HS-5 (cell line): ENCODE measurements around the gene IFRD2.

Source experiments
- DNase-seq: peaks from one replicate; pipeline ENCODE4 v3.0.0-alpha.2; 2012; ENCODE audit warnings: low read depth

IFRD2 gene, protein sequence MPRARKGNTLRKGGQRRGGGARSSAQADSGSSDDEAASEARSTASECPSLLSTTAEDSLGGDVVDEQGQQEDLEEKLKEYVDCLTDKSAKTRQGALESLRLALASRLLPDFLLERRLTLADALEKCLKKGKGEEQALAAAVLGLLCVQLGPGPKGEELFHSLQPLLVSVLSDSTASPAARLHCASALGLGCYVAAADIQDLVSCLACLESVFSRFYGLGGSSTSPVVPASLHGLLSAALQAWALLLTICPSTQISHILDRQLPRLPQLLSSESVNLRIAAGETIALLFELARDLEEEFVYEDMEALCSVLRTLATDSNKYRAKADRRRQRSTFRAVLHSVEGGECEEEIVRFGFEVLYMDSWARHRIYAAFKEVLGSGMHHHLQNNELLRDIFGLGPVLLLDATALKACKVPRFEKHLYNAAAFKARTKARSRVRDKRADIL

DNA sequence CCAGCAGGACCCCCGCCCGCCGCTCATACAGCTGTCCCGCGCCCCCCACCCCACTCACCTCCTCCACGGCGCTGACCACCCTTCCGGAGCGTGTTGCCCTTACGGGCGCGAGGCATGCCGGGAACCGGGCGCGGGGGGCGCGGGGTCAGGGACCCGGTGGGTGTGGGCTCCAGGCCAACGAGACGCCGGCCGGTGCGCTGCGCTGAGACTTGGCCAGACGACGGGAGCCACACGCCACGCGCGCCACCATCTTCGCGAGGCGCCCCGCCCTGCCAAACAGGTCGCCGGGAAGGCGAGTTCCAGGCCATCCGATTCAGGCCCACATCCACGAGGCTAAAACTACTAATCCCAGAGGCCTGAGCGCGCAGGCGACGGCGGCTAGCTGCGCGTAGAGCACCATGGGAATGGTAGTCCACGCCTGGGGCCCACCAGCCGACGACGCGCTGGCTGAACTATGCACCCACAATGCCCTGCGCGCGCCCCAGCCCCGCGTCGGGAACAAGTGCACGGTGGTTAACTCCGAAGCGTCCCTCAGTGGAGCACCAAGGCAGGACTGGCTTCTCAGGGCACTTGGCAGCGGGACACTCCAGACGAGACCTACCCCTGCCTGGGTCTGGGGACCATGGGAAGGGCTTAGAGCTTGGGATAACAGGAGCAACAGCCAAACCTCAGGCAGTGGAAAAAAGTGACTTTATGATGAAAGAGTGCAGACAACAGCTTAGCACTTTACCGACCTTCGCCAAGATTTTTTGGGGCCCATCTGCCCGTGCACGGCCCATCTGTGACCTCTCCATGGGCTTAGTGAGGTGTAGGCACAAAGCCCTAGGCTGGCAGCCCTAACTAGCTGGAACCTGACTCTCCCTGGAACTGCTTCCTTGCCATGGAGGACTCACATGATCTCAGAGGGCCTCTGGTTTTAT is at the start of gene IFRD2:
Gene IFRD2, minus strand, starts transcription at position 271 of the 920 bp plus-strand sequence. Its CDS starts 155 bp downstream, at position 116.
- peak; percentile 84 for DNase-seq

DNA sequence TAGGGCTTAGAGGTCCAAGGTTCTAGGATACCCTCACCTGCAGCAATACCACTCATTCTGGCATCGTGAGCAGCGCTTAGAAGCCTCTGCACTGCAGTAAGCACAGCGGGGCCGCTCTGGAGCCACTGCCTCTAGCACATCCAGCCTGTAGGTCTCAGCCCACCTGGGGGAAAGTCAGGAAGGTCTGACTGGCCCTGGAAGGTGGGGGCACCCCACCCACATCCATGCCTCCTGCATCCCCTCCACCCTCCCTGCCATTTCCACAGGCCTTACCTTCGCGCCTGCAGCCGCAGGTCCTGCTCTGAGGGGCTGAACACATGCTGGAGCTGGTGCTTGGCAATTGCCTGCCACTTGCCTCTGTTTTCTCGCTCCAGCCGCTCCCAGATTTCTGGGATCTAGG is 49.3 kb upstream of the IFRD2 start:
- DNase-seq, result no peak

DNA sequence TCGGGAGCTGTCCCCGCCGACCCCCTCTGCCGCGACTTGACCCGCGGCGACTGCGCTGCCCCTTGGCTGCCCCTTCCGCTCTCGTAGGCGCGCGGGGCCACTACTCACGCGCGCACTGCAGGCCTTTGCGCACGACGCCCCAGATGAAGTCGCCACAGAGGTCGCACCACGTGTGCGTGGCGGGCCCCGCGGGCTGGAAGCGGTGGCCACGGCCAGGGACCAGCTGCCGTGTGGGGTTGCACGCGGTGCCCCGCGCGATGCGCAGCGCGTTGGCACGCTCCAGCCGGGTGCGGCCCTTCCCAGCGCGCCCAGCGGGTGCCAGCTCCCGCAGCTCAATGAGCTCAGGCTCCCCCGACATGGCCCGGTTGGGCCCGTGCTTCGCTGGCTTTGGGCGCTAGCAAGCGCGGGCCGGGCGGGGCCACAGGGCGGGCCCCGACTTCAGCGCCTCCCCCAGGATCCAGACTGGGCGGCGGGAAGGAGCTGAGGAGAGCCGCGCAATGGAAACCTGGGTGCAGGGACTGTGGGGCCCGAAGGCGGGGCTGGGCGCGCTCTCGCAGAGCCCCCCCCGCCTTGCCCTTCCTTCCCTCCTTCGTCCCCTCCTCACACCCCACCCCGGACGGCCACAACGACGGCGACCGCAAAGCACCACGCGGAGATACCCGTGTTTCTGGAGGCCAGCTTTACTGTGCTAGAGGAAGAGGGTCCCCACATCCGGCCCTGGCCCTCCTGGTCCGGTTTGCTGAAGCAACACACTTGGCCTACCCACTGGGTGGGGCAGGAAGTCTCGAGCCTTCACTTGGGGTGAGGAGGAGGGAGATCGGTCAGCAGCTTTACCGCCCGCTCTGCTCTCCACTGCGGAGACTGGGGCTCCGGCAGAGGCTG is 48.5 kb upstream of the IFRD2 start, which contains the start of gene RASSF1:
Gene RASSF1, minus strand, starts transcription at position 389 of the 882 bp plus-strand sequence. Its CDS starts 31 bp downstream, at position 358.
- DNase-seq, result no peak

DNA sequence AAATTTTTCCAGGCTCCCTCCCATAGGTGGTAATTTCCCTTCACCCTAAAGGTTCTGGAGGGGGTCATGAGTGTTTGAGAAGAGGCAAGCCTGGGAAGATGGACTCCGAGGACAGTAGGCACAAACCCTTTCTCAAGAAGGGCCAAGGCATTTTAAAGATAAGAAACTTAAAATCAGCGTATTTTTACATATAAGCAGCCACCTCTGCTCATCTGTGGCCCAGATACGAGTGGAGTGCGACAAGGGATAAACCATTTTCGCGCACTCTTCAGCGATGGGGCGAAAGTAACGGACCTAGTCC is 47.9 kb upstream of the IFRD2 start:
- no peak for DNase-seq

DNA sequence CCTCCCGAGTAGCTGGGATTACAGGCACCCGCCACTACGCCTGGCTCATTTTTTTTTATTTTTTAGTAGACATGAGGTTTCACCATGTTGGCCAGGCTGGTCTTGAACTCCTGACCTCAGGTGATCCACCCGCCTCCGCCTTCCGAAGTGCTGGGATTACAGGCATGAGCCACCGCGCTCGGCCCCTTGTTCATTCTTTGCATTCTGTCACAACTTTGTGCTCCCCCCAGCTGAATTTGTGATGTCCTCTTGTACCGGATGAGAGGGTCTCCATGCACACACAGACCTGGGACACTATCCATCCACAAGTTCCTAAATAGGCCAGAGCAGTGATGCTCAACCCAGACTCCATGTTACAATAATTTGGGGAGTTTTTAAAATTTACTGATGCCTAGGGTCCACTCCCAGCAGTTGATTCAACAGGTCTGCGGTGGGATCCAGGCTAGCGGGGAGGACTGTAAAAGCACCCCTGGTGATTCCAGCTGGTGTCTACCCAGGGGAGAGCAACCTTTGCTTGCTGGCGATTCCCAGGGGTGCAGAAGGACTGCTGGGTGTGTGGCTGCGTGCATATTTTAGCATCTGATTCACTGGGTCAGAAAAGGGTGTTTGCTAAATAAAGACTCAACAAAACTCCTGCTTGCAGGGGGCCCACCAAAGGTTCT is 47.4 kb upstream of the IFRD2 start:
- no peak for DNase-seq

DNA sequence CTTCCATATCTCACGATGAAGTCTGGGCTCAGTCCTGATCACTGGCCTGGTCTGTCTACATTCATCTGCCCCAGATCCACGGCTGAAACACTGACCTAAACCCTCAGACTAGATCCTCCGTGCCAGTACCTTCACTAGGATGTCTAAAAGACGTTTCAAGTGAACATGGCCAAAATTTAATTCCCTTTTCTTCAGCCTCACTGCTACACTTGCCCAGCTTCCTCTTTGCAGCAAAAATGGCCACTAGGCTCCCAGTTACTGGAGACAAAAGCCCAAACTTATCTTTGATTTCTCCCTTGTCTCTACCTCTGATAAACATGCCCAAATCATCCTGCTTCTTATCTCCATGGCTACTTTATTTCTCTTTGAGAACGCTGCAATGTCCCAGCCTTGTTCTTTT is 46.7 kb upstream of the IFRD2 start:
- DNase-seq, result no peak

DNA sequence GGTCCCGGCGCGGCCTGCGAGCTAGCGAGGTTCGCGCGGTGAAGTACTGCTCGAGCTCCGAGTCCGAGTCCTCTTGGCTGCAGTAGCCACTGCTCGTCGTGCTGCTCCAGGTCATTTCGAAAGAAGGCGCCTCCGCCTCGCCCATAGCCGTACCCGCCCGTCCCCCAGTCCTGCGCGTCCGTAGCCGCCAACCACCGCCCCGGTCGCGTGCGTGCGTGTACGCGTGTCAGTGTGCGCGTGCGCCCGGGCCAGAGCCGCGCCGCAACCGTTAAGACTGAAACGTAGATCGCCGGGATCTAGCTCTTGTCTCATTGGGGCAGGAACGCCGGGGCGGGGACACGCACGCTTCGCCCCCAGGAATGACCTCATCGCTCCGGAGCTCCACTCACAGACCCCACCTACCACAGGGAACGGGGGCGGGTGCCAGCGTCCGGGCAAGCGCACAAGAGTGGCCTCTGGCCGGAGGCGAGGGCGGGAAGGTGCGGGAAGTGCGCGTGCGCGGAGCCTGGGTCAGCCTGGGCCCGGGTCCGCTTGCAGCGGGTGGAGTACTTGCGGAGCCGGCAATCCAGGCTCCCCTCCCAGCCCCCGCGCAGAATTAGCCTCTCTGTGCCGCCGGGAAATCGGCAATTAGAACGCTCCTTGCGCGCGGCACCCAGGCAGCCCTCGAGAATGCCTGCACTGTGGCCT is 45.1 kb upstream of the IFRD2 start:
- DNase-seq, result peak; percentile 92

DNA sequence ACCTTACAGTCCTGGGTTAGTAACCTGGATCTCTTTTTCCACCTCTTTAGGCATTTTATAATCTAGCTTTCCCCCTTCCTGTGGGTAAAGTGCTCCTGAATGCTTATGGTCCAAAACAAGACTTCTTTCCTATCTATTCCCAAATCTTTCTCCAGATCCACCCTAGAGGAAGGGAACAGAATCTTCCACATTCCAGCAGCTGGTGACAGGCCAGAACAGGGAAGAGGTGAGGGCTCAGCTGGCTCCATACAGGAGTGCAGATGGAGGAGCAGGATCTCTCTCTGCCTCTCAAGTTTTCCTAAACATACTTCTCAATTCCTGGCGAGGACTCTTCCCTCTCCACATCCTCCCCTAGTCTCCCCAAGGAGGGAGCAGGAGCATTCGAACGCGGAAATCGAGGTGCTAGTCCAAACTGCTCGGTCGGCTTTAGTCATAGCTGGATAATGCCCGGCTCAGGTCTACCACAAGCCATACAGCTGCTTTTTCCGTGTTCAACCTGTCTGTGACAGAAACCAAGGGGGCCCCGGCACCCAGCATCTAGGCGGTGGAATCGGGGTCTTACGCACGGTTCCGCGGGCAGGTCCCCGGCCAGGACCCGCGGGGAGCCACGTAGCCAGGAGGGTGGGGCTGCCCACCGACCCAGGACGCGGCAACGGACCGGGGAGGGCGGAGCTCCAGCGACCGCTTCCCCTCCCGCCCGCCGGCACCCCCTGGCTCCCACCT is 44.4 kb upstream of the IFRD2 start:
- no peak for DNase-seq

DNA sequence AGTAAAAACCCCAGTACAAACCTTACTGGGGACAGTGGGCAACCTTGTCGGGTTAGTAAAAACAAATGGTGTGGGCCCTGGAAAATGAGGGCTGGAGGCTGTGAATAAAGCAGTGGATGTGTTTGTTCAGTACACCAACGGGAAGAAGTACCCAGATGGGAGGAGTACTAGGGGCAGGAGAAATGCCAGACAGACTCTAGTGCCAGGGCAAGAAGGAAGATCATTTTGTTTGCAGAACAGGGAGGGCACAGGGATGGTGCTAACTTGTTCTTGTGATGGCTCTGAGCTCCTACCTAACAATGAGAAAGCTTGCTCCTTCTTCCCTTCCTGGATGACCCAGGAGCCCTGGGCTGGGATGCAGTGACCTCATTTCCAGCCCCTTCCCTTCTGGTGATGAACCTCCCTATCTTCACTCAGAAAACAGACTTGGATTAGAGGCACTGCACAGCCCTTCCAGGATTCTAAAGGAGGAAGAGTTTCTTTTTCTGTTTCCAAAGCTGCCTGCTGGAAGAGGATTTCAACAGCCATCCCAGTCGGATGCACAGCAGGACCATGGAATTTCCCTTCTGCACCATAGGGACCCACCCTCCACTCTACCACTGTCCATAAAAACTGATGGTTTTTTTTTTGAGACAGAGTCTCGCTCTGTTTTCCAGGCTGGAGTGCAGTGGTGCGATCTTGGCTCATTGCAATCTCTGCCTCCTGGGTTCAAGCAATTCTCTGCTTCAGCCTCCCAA is 42.3 kb upstream of the IFRD2 start:
- no peak for DNase-seq

DNA sequence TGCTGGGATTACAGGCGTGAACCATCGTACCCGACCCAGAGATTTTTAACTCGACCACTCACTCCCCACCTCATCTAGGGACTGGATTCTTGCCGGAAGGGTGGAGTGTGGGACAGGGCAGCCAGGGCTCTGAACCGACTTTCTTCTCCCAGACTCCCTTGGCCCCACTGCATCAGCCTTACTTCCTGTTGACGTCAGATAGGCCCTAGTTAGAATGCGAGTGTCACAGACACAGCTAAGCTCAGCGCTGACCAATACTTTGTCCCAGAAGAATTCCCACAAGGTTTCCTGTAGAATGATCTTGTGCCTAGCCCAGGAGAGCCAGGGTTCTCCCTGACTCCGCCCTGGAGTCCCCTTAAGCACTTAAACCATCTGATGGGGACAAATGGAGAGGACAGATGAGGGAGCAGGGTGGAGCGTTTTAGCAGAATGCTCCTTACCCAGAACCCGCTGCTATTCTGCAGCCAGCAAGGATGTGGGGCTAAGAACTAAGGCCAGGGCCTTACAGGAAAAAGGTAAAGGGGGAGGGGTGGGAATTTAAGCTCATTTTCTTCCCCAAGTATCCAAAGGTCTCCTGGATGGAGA is 41.6 kb upstream of the IFRD2 start:
- no peak for DNase-seq

DNA sequence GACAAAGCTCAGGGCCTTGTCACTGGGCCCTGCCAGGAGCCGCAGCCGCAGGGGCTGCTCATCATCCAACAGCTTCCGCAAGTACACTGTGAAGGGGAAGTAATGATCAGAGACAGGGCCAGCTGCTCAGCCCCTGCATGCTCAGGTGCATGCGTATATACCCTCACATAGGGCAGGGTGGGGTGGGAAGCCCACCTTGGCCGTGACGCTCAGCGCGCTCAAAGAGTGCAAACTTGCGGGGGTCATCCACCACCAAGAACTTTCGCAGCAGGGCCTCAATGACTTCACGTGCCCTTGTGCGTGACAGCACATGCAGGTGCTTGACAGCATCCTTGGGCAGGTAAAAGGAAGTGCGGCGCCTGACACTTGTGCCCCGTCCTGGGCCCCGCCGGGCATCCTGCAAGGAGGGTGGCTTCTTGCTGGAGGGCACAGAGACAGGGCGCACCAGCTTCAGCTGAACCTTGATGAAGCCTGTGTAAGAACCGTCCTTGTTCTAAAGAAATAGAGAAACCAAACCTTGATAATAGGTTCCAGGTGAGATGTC is 39.2 kb upstream of the IFRD2 start:
- no peak for DNase-seq

DNA sequence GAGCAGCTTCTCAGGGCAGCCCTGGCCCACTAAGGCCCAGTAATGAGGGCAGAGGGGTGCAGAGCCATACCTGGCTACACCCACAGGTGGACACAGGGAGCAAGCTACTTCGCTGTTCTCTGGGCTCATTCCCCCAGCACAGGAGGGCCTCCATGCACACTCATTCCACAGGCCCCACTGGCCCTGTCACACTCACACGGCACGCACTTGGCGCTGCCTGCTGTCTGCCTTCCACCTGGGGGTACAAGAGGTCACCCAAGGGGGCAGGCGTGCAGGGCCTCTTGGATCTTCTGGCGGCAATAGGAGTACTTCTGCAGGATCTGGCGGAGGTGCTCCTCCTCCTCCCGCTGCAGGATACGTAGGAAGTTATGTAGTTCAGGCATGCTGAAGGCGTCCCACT is 38.1 kb upstream of the IFRD2 start:
- no peak for DNase-seq

DNA sequence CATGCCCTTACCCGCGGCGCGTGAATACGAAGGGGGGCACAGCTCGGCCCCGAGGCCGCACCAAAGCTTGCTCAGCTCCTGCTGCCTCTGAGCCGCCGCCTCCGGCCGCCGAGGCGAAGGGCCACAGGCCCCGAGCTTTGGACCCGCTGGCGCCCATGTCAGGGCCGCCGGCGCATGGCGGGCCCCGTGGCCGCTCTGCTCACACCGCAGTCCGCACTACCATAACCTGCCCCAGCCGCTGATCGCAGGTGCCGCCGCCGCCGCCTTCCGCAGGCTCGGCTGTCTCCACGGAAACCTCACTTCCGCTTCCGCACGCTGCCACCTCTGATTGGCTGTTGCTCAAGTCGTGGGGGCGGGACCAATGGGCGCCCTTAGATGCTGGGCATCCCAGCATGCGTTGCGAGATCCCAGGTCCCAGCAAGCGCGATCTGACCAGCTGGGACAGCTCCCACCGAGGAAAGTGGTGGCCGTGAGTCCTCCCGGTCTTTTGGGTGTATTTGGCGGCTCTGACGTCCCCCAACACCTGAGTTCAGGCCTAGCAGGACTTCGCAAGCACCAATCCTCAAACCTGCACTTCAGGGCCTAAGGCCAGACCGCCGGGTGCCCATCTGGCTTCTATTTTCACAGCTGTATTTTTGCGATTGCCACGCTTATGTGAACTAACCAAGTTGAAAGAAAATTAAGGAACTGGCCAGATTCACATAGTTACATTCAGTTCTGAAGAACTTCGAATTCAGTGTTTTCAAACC is 35.9 kb upstream of the IFRD2 start, which contains the start of gene TUSC2:
Gene TUSC2, minus strand, starts transcription at position 281 of the 749 bp plus-strand sequence. Its CDS starts 124 bp downstream, at position 157.
- DNase-seq, result peak; percentile 77

DNA sequence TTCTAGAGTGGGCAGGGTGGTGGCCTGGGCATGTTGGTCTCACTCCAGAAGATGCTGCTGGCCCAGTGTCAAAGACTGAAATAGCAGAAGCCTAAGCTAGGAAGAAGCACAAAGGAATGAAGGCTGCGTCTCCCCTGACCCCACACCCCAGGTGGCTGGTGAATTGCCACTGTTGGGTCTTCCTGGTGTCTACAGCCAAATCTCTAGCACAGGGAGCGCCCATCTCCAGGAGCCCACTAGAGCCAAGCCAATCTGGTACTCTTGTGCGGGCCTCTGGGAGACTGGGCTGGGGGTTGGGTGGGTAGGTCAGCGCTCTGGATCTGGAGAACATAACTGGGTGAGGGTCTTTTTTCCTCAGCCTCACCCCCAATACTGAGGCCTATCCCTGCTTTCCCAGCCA is 34.9 kb upstream of the IFRD2 start:
- no peak for DNase-seq

DNA sequence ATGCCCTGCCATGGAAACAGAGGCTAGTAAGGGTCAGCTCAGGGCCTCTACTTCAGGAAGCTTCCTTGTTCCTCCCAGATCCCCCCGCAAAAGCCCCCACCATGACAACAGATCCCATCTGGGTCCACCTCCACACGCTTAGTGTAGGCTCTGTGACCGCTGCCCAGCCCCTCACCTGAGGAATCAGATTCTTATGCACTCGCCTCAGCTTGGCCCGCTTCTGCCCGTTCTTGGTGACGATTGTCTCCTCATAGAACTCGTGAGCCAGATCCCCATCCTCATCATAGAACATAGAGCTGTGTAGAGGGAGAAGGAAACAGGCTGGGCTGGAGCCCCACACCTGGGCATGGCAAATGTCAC is 33.9 kb upstream of the IFRD2 start:
- DNase-seq, result no peak

DNA sequence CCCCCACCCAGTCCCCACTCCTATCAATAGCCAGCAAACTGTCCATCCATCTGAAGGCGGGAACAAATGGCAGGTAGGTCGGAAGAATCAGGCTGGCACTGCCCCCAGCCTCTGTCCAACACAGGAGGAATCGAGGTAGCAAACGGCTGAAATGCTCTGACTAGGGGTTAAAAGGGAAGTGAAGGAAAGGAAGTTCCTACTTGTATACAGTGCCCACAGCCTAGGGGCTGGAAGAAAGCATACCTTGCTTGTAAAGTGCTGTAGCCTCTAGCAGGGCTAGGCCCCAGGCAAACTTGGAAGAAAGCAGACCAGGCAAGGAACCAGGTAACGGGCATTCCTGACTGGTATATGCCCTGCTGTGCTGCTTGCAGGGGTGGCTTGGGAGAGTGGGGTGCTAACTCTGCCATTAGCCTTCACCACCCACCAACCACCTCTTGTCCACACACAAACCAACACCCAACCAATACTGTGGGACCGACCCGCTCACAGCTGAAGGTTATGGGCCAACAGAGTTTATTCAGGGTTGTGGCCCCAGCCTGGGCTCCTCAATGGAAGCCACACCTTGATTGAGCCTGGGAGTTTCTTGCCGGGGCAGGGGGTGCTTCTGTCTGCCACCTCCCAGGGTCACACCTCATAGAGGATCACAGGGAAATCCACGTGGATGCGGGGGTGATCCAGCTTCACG is 33.4 kb upstream of the IFRD2 start:
- DNase-seq, result no peak

DNA sequence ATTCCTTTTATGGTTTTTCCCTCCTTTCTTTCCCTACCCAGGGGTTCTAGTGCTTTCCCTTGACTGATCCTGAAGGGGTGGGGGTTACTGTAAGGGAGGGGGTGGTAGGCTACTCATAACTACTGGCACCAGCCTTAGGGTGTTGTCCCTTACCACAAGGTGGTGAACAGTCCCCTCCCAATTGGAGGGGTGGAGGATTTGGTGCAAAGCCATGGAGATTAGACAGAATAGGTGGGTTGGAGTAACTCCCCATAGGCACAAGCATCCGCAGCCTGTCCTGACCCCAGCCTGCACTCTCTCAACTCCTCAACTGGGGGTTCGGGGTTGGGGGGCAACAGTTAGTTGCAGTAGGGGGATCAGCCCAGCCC is 32.9 kb upstream of the IFRD2 start:
- DNase-seq, result no peak
